ENCODE measurements around the gene SELL. TPM values are rescaled to one million over a fixed set of nuclear protein-coding genes. Genes with fewer than 3 reads are reported as not detected.

Gene SELL
- total and polyA plus RNA-seq, 2 of the 4 experiments (the other 2 are of a cell fraction): not detected

GRCh38 chr1:169682071-169682470 lies 29.3 kb downstream of the SELL start:
- BruUV-seq (replicated peaks): no TSS peak

More at GRCh38 chr1:169682071-169682470, 29.3 kb downstream of the SELL start:
- DNase-seq: no peak
- TF ChIP-seq, protein P1, sequence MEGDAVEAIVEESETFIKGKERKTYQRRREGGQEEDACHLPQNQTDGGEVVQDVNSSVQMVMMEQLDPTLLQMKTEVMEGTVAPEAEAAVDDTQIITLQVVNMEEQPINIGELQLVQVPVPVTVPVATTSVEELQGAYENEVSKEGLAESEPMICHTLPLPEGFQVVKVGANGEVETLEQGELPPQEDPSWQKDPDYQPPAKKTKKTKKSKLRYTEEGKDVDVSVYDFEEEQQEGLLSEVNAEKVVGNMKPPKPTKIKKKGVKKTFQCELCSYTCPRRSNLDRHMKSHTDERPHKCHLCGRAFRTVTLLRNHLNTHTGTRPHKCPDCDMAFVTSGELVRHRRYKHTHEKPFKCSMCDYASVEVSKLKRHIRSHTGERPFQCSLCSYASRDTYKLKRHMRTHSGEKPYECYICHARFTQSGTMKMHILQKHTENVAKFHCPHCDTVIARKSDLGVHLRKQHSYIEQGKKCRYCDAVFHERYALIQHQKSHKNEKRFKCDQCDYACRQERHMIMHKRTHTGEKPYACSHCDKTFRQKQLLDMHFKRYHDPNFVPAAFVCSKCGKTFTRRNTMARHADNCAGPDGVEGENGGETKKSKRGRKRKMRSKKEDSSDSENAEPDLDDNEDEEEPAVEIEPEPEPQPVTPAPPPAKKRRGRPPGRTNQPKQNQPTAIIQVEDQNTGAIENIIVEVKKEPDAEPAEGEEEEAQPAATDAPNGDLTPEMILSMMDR (conservative IDR thresholded peaks at IDR 0.05; ENCODE audit: low read depth, low read length): no peak
- TF ChIP-seq USF2 (IDR thresholded peaks at IDR 0.05; ENCODE audit: low read depth, low read length) (no peak), CEBPB (IDR thresholded peaks at IDR 0.05; ENCODE audit: low read depth, low read length) (no peak), BHLHE40 (IDR thresholded peaks at IDR 0.05; ENCODE audit: low read depth, low read length) (no peak), SMC3 (IDR thresholded peaks at IDR 0.05; ENCODE audit: low read depth, low read length) (no peak), FOS (IDR thresholded peaks at IDR 0.05; ENCODE audit: low read depth, low read length) (no peak), RAD21 (IDR thresholded peaks at IDR 0.05; ENCODE audit: low read length) (no peak), CHD1 (IDR thresholded peaks at IDR 0.05; ENCODE audit: low read depth, low read length) (no peak), ELK1 (IDR thresholded peaks at IDR 0.05; ENCODE audit: borderline replicate concordance, low read depth, low read length) (no peak), MAZ (IDR thresholded peaks at IDR 0.05; ENCODE audit: borderline replicate concordance, low read depth, low read length) (no peak), POLR2A (IDR thresholded peaks at IDR 0.05; ENCODE audit: low read depth, low read length) (no peak)
- no peak overlapping the region for H2BK20ac ChIP-seq (ENCODE audit: low read depth, low read length)
- no peaks in the 10 kb centered on the region for H3K9me3 ChIP-seq (ENCODE audit: control insufficient read depth, insufficient read depth, low read length)
- H2BK120ac ChIP-seq (ENCODE audit: low read depth, low read length): no peak overlapping the region
- H4K5ac ChIP-seq (ENCODE audit: low read depth, low read length): no peak overlapping the region
- H2BK5ac ChIP-seq (ENCODE audit: low read depth, low read length, poor library complexity, severe bottlenecking): no peak overlapping the region
- no peak overlapping the region for H2AK5ac ChIP-seq (ENCODE audit: low read depth, low read length)
- no peaks in the 10 kb centered on the region for H3K27me3 ChIP-seq (ENCODE audit: control insufficient read depth, insufficient read depth, low read length)
- dilution Hi-C loops (cut with HindIII; ENCODE audit: low sequenced_read_pairs, unreplicated experiment) (no loop called here), in situ Hi-C loops (cut with MboI; ENCODE audit: low sequenced_read_pairs) (no loop called here), intact Hi-C loops (cut with micrococcal nuclease) (no loop called here)
- H3K18ac ChIP-seq (ENCODE audit: low read depth, low read length): no peak overlapping the region
- H2AK9ac ChIP-seq (replicated peaks; ENCODE audit: low read depth, low read length, poor library complexity): no peak overlapping the region
- H3K4me2 ChIP-seq (ENCODE audit: low read depth, low read length): no peak overlapping the region
- no peaks in the 10 kb centered on the region for H4K20me1 ChIP-seq (ENCODE audit: insufficient read depth, low read length)
- no peak overlapping the region for H3K4ac ChIP-seq (ENCODE audit: low read depth, low read length)
- H3K79me1 ChIP-seq (ENCODE audit: low read depth in 1 of 2, low read length in 2 of 2): no peaks in the 10 kb centered on the region
- H3K9me1 ChIP-seq (ENCODE audit: insufficient read depth, low read length): no peaks in the 10 kb centered on the region
- no peak overlapping the region for H3K4me3 ChIP-seq (ENCODE audit: insufficient read depth, low read depth, low read length)
- no peak overlapping the region for H4K91ac ChIP-seq (ENCODE audit: insufficient read depth, low read depth, low read length)
- ATAC-seq (ENCODE audit: low read depth): no peak
- no peak overlapping the region for H3K9ac ChIP-seq (ENCODE audit: low read depth, low read length)
- H3K4me1 ChIP-seq (ENCODE audit: control insufficient read depth, insufficient read depth, low read length): no peaks in the 10 kb centered on the region
- no peak overlapping the region for H2BK15ac ChIP-seq (ENCODE audit: low read depth, low read length)
- no peak overlapping the region for H3K14ac ChIP-seq (replicated peaks; ENCODE audit: low read depth, low read length)
- CTCF ChIA-PET: no interaction called here
- H3K36me3 ChIP-seq (ENCODE audit: control insufficient read depth, insufficient read depth, low read length): no peaks in the 10 kb centered on the region
- H3K56ac ChIP-seq (ENCODE audit: extremely low read depth, insufficient read depth, low read length): no peak overlapping the region
- H2AFZ ChIP-seq (replicated peaks; ENCODE audit: low read length, poor library complexity): no peak overlapping the region
- no CpG with 5 or more reads among the region's 2 CpGs for WGBS, 2 experiments (ENCODE audit: extremely low coverage in 2 of 2, insufficient read length in 1 of 2)
- POLR2A ChIA-PET (ENCODE audit: unreplicated experiment): no interaction called here
- no peak overlapping the region for H3K27ac ChIP-seq (ENCODE audit: insufficient read depth, low read length)
- H3K23ac ChIP-seq (ENCODE audit: low read depth, low read length): no peak overlapping the region
- H4K8ac ChIP-seq (ENCODE audit: low read depth in 2 of 2, low read length in 2 of 2): no peak overlapping the region

Data from IMR-90 (cell line).